ENCODE data around the gene LMNTD1.

LMNTD1 gene

DNA sequence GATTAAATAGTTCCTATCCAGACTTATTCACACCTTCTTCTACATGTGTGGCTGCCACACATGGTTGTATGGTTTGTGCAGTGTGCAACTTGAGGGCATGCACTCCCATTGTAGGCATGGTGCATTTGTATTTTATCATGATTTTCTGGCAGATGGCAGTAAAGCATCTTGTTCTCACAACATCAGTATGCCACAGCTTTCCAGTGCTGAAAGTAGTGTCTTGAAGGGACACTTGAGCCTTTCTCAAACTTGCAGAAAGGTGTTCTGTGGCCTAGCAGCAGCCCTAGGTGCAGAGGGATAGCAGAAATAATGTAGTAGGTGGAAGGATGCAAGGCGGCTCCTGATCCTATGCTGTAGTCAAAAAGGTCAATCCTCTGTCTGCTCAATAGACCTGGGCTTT, 72.9 kb downstream of the LMNTD1 start:
- TF ChIP-seq, protein P1, sequence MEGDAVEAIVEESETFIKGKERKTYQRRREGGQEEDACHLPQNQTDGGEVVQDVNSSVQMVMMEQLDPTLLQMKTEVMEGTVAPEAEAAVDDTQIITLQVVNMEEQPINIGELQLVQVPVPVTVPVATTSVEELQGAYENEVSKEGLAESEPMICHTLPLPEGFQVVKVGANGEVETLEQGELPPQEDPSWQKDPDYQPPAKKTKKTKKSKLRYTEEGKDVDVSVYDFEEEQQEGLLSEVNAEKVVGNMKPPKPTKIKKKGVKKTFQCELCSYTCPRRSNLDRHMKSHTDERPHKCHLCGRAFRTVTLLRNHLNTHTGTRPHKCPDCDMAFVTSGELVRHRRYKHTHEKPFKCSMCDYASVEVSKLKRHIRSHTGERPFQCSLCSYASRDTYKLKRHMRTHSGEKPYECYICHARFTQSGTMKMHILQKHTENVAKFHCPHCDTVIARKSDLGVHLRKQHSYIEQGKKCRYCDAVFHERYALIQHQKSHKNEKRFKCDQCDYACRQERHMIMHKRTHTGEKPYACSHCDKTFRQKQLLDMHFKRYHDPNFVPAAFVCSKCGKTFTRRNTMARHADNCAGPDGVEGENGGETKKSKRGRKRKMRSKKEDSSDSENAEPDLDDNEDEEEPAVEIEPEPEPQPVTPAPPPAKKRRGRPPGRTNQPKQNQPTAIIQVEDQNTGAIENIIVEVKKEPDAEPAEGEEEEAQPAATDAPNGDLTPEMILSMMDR (IDR thresholded peaks at IDR 0.05; ENCODE audit: low read depth, low read length) = no peak
- peak in 1 of 2 donors; percentile 13 for DNase-seq (ENCODE audit: low read depth in 2 of 2)

DNA sequence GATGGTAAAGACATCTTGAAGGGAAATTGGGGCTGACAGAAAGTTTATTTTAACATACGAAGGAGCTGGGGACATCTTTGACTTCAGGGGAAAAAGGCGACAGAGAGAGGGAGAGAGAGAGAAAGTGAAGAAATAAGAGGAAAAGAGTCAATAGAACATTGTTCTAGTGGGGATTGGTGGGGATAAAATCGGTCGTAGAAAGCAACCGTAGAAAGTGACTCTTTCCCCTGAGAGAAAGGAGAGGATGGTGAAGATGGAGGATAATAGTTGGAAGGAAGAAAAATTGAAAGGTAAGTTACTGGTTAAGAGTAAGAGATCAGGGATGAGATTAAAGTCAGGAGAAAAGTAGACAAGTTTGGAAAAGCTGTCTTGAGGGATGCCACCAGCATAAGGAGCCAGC, 75.9 kb downstream of the LMNTD1 start:
- TF ChIP-seq, protein P1 (IDR thresholded peaks at IDR 0.05; ENCODE audit: low read depth, low read length) = no peak
- DNase-seq (ENCODE audit: low read depth in 2 of 2) = no peak
- H3K4me3 ChIP-seq (replicated peaks in 1 of 2; ENCODE audit: low read depth in 2 of 2, low read length in 2 of 2) = no peak overlapping the region

More for the DNA sequence above, 72.9 kb downstream of the LMNTD1 start:
- H3K4me3 ChIP-seq (replicated peaks in 1 of 2; ENCODE audit: low read depth in 2 of 2, low read length in 2 of 2) = no peak overlapping the region

DNA sequence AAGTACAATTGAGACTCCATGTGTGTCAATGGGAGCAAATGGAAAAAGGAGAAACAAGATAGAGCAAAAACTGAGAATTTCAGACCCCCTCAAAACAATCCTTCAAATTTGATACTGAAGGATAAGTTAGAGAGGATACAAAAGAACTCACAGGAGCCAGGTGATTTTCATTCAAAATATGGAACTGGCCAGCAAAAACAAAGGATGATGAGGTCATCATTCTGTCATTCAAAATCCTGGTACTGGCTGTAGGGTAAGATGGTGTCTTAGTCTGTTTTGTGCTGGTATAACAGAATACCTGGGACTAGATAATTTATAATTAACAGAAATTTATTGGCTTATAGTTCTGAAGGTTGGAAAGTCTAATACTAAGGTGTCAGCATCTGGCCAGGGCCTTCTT, 80.6 kb downstream of the LMNTD1 start:
- TF ChIP-seq, protein P1 (IDR thresholded peaks at IDR 0.05; ENCODE audit: low read depth, low read length) = no peak

GRCh38 chr12:25469861-25470260, 83.2 kb downstream of the LMNTD1 start:
- TF ChIP-seq, protein P1 (IDR thresholded peaks at IDR 0.05; ENCODE audit: low read depth, low read length) = no peak
- H3K4me3 ChIP-seq (replicated peaks in 1 of 2; ENCODE audit: low read depth in 2 of 2, low read length in 2 of 2) = no peak overlapping the region
- DNase-seq (ENCODE audit: low read depth in 2 of 2) = no peak

More for the DNA sequence above, 80.6 kb downstream of the LMNTD1 start:
- DNase-seq (ENCODE audit: low read depth in 2 of 2) = no peak
- no peak overlapping the region for H3K4me3 ChIP-seq (replicated peaks in 1 of 2; ENCODE audit: low read depth in 2 of 2, low read length in 2 of 2)

DNA sequence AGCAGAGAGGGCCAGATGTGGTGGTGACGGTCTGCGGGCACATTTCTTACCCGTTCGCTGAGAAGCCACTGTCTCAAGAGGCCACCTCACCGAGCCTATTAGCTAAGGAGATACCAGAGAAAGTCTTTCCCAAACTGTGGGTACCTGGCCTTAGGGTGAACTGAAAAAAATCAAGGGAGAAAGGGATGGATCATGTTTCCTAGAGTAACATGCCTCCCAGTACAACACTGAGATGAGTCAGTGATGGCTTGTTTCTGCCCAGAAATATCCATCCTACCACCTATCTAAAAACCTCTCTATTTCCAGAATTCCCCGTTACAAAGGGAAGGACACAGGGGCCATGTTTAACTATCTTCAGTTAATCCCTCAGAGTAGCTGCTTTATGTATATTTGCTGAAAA, 83.7 kb downstream of the LMNTD1 start:
- TF ChIP-seq, protein P1 (IDR thresholded peaks at IDR 0.05; ENCODE audit: low read depth, low read length) = no peak
- no peak for DNase-seq (ENCODE audit: low read depth in 2 of 2)
- H3K4me3 ChIP-seq (replicated peaks in 1 of 2; ENCODE audit: low read depth in 2 of 2, low read length in 2 of 2) = no peak overlapping the region

GRCh38 chr12:25463521-25463920, 89.6 kb downstream of the LMNTD1 start:
- H3K4me3 ChIP-seq (replicated peaks in 1 of 2; ENCODE audit: low read depth in 2 of 2, low read length in 2 of 2) = no peak overlapping the region
- TF ChIP-seq, protein P1 (IDR thresholded peaks at IDR 0.05; ENCODE audit: low read depth, low read length) = no peak
- DNase-seq (ENCODE audit: low read depth in 2 of 2) = no peak

GRCh38 chr12:25463005-25463404, 90.1 kb downstream of the LMNTD1 start:
- no peak for DNase-seq (ENCODE audit: low read depth in 2 of 2)
- TF ChIP-seq, protein P1 (IDR thresholded peaks at IDR 0.05; ENCODE audit: low read depth, low read length) = no peak
- H3K4me3 ChIP-seq (replicated peaks in 1 of 2; ENCODE audit: low read depth in 2 of 2, low read length in 2 of 2) = no peak overlapping the region
